Measurements from ENCODE around the gene PHLDA3.
"Not testable (repeated sequence)": the region's sequence is repeated elsewhere in the genome, so short reads cannot be mapped to it uniquely, and the experiment has no call there.

Gene PHLDA3

DNA sequence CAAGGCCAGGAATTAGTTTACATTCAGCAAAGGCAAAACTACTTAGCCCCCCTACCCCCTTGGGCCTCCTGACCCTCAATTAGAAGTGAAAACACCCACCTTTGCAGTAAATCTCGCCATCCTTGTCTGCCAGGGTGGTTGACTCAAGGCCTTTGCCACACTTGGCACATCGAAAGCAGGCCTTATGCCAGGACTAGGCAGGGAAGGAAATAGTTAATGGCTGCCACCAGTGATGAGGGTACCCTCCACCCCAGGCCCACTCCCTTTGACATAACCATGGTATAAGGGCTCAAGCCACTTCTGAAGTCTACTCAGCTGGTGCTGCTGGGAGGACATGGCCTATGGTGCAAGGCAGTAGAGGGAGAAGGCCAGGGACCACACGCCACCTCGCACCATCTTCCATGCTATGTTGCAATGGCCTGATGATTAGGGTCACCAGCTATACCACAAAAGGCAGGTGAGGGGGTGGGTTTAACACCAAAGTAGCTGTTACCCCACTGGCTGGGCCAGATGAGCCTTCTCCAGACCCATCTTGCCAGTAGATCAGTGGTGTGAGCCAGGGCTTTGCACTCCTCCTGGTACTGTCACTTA is 16.3 kb upstream of the PHLDA3 start:
- no peak for DNase-seq

DNA sequence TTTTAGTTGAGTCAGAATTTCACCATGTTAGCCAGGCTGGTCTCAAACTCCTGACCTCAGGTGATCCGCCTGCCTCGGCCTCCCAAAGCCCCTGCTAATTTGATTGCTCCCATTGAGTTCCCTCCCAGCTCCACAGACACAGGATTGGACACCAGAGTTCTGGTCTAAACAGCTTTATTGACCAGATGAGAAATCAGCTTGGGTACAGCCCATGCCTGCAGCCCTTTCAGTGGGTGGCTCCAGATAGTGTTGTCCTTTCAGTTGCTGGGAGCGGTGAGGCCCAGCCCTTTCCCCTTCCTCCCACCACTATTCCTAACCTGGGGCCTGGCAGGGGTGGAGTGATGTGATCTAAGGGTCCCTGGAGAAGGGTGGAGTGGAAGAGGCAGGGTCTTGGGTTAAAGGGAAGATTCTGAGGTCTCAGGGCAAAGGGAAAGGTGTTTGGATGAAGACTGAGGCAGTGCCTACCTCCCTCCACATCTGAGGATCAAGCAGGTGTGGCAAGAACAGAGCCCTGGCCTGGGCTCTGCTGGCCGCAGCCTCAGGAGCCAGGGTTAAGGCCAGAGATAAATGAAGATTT is 14.5 kb upstream of the PHLDA3 start:
- no peak for DNase-seq

DNA sequence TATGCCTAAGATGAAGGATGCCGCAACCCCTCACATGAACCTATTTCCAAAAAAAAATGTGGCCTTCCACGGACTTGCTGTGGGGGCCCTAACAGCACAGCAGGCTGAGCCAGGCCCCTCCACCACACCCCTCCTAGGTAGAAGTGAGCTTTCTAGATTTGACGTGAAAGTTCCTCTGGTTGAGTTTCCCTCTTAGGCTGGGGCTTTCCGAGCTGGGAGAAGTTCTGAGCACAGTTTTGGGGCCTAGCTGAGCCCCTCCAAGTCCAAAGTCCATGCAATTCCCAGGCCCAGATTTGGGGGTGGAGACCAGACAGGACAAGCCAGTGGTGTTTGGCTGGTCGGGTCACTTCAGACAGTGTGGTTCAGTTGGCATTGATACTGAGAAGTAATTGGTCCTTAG is 13.8 kb upstream of the PHLDA3 start:
- no peak for DNase-seq

DNA sequence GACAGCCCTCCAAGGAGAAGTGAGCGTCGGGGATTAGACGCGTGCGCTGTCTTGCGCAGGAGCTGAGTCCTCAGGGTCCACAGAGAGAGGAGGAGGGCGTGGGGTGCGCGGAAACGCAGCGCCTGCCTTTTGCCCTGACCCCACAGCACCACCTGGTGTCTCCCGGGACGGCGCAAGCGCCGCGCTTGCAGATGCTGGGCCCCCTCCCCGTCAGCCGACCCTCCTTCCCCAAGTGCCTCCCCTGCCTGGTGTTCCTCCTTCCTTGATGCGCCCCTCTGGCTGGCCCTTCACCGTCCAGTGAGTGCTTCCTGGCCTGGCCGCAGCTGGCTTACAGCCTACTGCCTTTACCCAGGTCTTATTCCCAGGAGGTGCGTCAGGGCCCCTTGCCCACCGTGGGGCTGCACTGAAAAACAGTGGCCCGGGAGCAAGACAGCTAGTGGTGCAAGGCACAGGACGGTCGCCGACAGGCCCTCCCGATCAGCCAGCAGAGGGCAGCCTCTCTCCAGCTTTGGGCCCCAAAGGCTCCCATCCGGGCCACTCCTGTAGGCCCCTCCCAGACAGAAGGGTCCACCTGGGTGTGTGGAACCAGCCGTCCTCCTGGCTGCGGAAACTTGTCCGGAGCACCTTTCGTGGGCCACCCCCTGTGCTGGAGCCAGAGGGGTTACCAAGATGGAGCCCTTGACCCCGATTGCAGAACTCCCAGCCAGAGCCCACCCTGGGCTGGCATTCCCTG is 12.9 kb upstream of the PHLDA3 start:
- peak; percentile 62 for DNase-seq

DNA sequence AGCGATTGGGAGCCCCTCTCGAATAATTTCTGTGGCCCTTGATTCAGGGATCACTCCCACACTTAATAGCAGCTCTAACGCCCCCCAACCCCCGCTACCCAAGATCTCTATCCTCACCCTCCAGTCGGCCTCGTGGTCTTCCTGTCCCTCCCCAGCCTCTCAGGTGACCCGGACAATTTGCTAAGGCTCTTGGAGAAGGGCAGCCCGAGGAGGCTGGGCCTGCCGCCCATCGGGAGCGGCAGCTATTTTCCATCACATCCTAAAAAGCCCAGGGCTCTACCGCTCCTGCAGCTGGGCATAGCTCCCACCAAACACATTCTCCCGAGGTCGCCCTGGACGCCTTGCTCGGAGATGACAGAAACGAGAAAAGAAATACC is 12.0 kb upstream of the PHLDA3 start:
- DNase-seq = no peak

DNA sequence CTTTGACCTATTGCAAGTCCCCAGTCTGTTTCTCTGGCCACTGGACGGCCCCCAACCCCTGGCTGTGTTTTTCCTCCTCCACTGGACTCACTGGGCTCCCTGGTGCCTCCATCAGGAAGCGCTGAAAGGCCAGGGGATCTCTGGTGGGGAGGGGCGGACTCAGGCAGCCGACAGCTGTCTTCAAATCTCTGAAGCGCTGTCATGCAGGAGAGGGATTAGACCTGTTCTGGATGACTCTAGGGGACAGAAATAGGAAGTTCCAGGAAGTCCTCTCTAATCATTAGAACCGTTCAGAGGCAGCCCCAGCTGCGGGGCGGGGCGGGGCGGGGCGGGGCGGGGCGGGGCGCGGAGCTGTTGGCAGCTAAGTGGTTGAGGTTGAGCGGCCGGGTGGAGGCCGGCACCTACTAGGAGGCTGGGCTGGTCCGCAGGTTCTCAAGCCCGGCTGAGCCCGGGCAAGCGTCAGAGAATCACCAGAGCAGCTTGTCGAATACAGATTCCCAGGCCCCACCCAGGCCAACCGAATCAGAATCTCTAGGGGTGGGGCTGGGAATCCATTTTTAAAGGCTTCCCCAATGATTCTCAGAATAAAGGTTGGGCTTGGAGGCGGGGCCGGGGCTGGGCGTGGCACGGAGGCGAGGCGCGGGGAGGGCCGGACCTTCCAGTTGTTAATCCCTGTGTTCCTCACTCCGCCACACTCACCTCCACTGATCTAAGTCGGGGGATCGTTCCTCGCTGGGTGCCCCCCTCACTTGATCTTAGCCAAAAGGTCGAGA is 11.4 kb upstream of the PHLDA3 start:
- peak; percentile 75 for DNase-seq

DNA sequence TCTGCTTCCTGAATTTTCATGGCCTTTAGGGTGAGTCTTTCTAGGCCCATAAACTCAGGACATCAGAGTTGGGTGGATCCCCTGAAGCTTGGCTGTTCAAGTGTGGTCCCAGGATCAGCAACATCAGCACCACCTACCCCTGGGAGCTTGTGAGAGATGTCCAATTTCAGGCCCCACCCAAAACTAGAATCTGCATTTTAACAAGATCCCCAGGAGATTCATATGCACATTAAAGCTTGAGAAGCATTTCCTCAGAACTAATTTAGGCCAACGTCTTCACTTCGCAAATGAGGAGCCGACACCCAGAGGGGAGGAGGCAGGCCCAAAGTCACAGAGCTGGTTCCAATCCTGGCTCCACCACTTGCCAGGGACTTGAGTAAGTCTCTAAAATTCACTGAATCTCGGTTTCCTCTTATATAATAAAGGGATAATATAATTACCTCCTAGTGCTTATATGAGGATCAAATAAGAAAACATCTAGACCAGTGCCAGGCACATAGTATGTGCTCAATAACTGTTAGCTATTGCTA is 10.3 kb upstream of the PHLDA3 start:
- DNase-seq = no peak

DNA sequence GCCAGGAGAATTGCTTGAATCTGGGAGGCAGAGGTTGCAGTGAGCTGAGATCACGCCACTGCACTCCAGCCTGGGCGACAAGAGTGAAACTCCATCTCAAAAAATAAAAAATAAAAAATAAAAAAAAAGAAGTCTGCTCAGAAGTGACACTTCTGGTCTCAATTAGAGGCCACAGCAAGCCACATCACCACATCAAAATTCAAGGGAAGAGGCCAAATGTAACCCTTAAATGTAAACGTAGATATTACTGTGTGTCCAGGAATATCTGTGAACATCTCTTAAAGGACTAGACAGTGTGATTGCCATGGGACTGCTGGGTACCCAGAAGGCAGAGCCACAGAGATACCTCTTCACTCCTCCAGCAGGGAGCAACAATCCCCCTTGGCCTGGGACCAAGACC is 9.7 kb upstream of the PHLDA3 start:
- not testable (repeated sequence) for DNase-seq

DNA sequence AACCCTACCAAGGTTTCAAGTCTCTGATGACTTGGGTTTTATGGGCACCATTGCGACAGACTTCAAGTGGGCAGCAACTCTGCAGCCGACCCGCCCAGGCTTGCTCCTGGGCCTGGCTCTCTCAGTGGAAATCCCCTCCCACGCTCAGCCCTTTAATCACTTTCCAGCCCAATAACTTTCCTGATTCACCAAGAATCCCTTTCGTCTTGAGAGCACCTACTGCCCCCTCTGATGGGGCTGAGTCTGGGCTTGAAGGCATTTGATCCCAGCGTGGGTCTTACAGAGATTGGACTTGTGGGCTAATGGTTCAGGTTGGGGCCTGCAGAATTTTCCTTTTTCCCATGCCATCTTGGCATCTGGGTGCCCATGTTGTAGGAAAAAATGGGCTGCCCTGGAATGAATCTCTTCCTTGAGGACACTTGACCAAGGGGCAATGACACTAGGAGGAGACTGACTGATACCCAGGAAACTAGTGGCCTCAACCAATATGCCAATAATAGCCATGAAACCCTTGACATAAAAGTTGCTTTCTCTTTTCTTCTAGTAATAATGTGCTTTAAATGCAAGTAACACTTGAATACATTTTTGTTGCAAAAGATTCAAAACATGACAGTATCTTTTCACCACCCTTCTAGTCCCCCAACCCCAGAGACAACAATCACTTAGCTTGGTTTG is 7.8 kb upstream of the PHLDA3 start:
- no peak for DNase-seq

DNA sequence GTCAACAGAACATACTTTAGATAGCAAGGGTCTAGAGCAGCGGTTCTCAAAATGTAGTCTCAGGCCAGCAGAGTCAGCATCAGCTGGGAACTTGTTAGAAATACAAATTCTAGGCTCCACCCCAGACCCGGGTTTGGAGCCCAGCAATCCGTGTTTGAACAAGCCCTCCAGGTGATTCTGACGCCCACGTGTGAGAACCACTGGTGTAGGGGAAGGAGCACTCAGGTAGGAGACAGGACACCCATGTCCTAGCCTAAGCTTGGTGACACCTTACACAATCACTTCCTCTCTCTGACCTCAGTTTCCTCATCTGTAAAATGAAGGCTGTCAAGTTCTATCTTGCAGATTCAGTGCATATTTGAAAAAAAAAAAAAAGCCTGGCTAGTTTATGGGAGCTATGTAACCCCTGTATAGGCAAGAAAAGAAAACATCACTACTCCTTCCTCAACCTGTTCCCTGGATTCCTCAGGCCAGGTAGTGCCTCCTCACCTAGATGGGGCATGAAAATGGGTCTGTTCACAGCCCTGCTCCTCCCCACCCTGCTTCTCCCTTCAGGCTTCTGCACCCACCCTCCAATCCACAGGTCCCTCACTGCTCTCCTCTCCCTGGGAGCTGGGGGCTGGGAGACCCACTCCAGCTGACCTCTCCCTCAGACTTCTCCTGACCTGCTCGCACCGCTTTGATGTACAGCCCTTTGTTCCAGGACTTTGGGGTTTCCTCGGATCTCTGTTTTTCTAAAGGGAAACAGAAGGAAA is 7.1 kb upstream of the PHLDA3 start:
- DNase-seq = no peak

DNA sequence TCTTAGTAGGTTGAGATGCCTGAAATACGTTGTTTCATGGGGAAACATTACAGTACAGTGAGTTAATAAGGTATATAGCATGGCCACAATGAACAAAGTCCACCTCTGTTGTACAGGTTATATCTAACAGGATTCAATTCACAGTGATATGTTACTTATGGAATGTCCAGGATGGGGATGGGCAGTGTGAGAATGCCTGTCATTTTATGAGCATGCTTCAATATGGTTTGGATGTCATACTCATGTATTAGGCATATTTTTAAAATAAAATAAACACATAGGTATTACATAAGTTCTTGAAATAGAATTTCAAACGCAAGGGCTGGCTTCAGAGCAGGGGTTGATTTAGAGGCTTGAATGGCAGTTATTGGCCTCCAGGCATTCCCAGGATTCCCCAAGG is 6.1 kb upstream of the PHLDA3 start:
- no peak for DNase-seq

DNA sequence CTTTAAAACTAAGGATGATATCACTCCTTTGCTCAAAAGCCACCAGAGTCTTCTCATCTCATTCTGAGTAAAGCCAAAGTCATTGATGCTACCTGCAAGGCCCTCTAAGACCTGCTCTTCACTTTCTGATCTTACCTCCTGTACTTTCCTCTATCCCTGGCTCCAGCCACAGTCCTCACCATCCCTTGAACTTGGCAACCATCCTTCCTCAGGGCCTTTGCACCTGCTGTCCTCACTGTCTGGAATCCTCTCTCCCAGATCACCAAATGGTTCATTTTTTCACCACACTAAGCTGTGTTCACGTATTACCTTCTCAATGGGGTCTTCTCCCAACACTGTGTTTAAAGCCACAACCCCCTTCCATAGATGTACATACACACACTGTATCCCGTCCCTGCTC is 4.3 kb upstream of the PHLDA3 start:
- no peak for DNase-seq

DNA sequence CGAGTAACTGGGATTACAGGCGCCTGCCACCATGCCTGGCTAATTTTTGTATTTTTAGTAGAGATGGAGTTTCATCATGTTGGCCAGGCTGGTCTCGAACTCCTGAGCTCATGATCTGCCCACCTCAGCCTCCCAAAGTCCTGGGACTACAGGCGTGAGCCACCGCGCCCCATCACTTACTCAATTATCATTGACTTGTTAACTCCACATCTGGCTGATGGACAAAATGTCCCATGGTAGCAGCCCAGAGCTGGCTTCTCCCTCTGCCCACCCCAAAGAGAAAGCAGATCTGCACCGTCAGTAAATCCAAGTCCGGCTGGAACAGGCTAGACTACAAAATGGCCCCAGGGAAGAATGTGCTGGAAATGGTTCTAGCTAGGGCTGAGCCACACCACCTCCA is 3.3 kb upstream of the PHLDA3 start:
- DNase-seq = not testable (repeated sequence)

DNA sequence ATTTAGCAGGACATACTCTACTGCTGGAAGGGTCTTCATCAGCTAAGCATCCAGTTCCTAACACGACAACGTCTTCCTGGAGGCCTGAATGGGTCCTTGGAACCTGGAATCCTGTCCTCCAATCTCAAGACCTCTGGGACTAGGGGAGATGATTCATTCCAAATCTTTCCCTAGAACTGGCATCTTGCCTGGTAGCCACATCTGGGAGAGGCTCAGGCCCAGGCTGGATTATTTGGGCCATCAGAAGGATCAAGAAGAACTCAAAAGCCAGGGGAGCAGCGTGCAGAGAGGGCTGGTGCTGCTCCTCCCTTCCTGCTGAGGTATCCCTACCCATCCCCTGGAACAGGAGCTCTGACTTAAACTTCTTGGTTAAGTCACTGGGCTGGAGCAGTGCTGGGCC is 2.8 kb upstream of the PHLDA3 start:
- no peak for DNase-seq

DNA sequence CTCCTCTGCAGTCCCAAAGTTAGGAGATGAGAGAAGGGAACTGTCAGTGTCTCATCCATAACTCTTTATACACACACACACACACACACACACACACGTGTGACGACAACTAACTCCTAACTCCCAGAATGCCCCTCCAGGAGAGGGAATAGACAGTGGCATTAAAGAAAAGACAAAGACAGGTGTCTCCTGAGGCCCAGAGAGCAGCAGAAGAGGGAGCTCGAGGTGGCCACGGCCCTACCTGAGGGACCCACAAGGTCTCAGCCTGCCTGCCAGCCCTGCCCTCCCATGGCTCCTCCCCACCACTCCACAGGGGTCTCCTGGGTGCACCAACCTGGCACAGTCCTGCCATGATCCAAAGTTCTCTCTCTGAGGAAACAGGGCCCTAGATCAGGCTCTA is 1.6 kb upstream of the PHLDA3 start:
- DNase-seq = no peak

DNA sequence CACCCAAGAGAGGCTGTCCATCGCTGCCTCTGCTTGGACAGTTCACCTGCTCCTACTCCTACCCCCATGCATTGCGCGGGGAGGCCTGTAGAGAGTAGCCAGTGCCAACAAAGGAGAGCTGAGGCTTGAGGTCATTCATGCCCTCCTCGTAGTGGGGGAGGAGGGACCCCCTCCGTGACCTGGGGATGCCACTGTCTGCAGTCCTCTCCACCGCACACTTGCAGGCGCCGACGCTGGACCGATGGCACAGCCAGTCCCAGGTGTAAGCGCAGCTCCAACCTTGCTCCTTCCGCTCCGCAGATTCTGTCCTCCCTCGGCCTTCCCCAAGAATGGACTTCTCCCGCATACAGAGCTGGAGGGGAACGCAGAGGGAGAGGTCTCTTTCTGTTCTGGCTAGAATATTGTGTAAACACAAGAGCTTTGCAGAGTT is 672 bp upstream of the PHLDA3 start:
- no peak for DNase-seq

DNA sequence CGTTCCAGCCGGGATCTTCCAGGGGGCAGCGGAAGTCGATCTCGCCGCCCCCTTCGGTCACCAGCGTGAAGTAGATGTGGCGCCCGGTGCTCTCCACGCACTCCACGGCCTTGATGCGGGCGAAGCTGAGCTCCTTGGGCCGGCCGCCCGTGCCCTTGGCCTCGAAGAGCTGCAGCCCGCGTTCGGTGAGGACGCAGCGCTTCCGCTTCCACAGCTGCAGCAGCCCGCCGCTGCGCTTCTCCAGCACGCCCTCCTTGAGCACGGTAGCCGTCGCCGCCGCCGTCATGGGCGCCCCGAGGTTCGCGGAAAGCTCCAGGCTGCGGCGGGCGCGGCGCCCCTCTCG is 516 bp downstream of the PHLDA3 start:
- peak; percentile 59 for DNase-seq

DNA sequence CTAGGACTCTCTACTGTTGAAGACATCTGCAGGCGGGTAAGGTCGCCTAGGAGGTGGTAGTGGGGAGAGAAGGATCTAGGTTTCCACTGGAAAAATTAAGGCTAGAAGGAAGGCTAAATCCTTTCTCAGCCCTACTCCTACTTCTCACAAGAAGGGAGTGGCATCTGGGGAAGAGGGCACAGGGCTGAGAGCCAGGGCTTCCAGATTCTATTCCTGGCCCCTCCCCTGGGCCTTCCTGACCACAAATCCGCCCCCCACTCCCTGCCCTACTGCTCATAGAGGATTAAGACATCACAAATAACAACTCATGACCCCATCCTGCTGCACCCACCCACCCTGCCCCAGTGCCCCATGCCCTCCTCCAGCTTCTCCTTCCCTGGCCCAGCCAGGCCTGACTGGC is 2.5 kb downstream of the PHLDA3 start:
- DNase-seq = no peak

DNA sequence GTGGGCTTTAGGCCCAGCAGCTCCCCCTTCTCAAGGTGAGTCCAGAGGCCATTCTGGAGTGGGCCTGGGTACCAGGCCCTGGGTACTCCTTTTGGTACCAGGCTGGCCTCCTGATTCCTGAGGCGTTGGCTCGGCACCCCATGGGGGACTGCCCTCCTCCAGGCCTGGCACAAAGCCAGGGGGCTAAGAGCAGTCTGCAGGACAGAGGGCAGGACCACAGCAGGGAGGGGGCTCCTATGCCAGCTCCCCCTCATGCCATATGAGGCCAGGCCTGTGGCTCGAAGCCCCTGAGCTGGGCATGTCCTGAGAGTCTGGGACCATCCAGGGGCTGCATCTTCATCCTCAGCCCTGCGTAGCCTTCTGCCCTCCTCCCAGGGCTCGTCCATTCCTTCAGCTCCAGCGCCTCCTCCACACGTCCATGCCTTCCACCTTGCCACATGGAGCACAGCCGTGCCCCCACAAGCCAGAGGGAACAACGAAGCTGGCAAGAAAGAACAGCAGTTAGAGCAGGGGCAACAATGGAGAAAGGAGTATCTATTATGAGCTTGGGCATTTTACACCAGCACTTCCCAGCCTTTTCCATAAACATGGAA is 3.2 kb downstream of the PHLDA3 start:
- no peak for DNase-seq

DNA sequence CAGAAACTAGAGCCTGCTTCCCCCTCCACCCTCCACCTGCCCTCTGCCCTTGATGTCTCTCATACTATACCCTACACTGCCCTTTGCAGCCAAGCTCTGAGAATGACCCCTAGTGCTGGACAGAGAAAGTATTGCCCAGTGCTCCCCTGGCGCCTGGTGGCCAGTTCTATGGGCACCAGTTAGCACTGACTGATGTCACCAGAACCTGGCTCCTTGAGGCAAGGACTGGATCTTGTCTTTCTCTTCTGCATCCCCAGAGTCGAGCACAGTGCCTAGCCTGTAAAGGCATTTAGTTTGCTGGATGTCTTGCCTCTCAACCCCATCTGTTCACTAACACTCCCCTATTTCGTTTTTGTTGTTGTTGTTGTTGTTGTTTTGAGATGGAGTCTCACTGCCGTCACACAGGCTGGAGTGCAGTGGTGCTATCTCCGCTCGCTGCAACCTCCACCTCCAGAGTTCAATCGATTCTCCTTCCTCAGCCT is 5.9 kb downstream of the PHLDA3 start:
- DNase-seq = no peak

DNA sequence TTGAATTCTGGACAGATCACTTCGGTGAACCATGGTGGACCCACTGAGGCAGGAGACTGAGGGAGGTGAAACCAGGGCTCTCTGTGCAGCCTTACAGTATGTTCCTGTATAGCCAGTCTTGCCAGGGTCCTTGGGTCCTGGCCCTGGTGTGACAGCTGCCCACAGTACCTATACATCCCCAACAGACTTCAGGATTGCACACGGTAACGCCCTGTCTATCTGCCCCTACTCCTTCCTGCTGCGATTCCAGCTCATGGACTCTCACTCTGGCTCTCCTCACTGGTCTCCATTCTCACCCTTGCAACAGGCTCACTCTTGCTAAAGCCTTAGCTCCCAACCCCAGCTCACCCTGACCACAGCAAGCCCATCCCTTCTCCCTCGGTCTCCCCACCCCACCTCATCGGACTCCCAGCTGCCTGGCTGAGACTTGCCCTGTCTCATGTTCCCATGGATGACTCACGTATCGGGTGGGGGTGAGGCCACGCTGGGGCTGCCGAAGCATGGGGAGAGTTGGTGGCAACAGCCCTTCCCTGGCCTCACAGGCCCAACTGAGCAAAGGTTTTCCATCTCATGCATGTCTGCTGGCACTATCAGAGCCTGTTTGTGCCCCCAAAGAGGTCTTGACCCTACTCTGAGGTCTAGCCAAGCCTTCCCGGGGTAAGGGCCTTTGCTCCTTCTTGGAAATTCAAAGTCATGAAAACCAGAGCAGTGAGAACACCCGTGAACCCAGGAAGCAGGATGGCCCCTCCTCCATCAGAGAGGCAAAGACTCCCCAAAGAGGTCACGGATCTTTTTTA is 7.1 kb downstream of the PHLDA3 start:
- DNase-seq = no peak

Measured in NCI-H2171 treated with DMSO at 0.1 percent for 48 hours (cell line).